Osteocyte (in vitro differentiated cells): ENCODE measurements around the gene GINS2. TPM values are rescaled to one million over a fixed set of nuclear protein-coding genes. Genes with fewer than 3 reads are reported as not detected.

ENCODE experiments used
- DNase-seq: peaks from one replicate; pipeline ENCODE4 v3.0.0; 2021; ENCODE audit warnings: mixed read lengths; ENCODE audit not compliant: unreplicated experiment; ENCODE audit errors: extremely low spot score
- H3K27ac Mint-ChIP-seq: one replicate; pipeline ENCODE4 v1.8.0; 2021; ENCODE audit warnings: mild to moderate bottlenecking, mixed read lengths; ENCODE audit not compliant: unreplicated experiment
- H3K27me3 Mint-ChIP-seq: one replicate; pipeline ENCODE4 v1.8.0; 2021; ENCODE audit warnings: mixed read lengths; ENCODE audit not compliant: unreplicated experiment
- H3K36me3 Mint-ChIP-seq: one replicate; pipeline ENCODE4 v1.8.0; 2021; ENCODE audit warnings: mixed read lengths; ENCODE audit not compliant: unreplicated experiment
- H3K4me1 Mint-ChIP-seq: one replicate; pipeline ENCODE4 v1.8.0; 2021; ENCODE audit warnings: mixed read lengths; ENCODE audit not compliant: unreplicated experiment
- H3K4me3 Mint-ChIP-seq: one replicate; pipeline ENCODE4 v1.8.0; 2021; ENCODE audit warnings: mild to moderate bottlenecking, moderate library complexity, mixed read lengths; ENCODE audit not compliant: unreplicated experiment
- H3K9me3 Mint-ChIP-seq: one replicate; pipeline ENCODE4 v1.8.0; 2021; ENCODE audit warnings: mixed read lengths; ENCODE audit not compliant: unreplicated experiment
- CTCF ChIP-seq: fragments of 200-600 bp; sonication (generic); IDR thresholded peaks from 2 replicates; pipeline ENCODE4 v1.5.0; 2021; ENCODE audit warnings: antibody characterized with exemption, mild to moderate bottlenecking, moderate library complexity
- total RNA-seq: library from RNA; stranded (reverse); gene quantifications from 2 replicates; pipeline ENCODE4 v1.2.1, GENCODE V29; 2021

GINS2 gene
- total RNA-seq, 1 donor from 2014 or later = 5.7 TPM

- Mint-ChIP-seq H3K27me3 (no peaks in the 10 kb centered on the region), H3K36me3 (peaks cover 3% of the 10 kb centered on the region), H3K27ac (no peak overlapping the region), H3K9me3 (no peaks in the 10 kb centered on the region), H3K4me3 (no peak overlapping the region), H3K4me1 (peaks cover 4% of the 10 kb centered on the region)
- no peak for TF ChIP-seq CTCF
- DNase-seq = no peak
Measured at GRCh38 chr16:85645021-85645589, 43.6 kb downstream of the GINS2 start.

GRCh38 chr16:85644093-85644712 is 44.6 kb downstream of the GINS2 start:
- Mint-ChIP-seq H3K4me1 (peaks cover 4% of the 10 kb centered on the region), H3K27ac (no peak overlapping the region)
- no peak for TF ChIP-seq CTCF

GRCh38 chr16:85643631-85644030 is 45.1 kb downstream of the GINS2 start:
- H3K4me1 Mint-ChIP-seq = no peaks in the 10 kb centered on the region
- no peaks in the 10 kb centered on the region for H3K9me3 Mint-ChIP-seq
- H3K4me3 Mint-ChIP-seq = no peak overlapping the region
- no peaks in the 10 kb centered on the region for H3K36me3 Mint-ChIP-seq
- H3K27me3 Mint-ChIP-seq = no peaks in the 10 kb centered on the region
- DNase-seq = no peak
- H3K27ac Mint-ChIP-seq = no peak overlapping the region
- TF ChIP-seq CTCF = no peak

More at GRCh38 chr16:85644093-85644712, 44.6 kb downstream of the GINS2 start:
- DNase-seq = no peak
- Mint-ChIP-seq H3K9me3 (no peaks in the 10 kb centered on the region), H3K27me3 (no peaks in the 10 kb centered on the region), H3K4me3 (no peak overlapping the region), H3K36me3 (peaks cover 3% of the 10 kb centered on the region)

- H3K4me1 Mint-ChIP-seq = no peaks in the 10 kb centered on the region
- H3K36me3 Mint-ChIP-seq = no peaks in the 10 kb centered on the region
- H3K4me3 Mint-ChIP-seq = no peak overlapping the region
- no peak for TF ChIP-seq CTCF
- DNase-seq = no peak
- no peak overlapping the region for H3K27ac Mint-ChIP-seq
- no peaks in the 10 kb centered on the region for H3K27me3 Mint-ChIP-seq
- no peaks in the 10 kb centered on the region for H3K9me3 Mint-ChIP-seq
Measured at GRCh38 chr16:85642762-85643358, 45.9 kb downstream of the GINS2 start.

GRCh38 chr16:85641776-85642176 is 47.0 kb downstream of the GINS2 start:
- DNase-seq = no peak
- Mint-ChIP-seq H3K27ac (no peak overlapping the region), H3K4me1 (no peaks in the 10 kb centered on the region), H3K27me3 (no peaks in the 10 kb centered on the region), H3K9me3 (no peaks in the 10 kb centered on the region), H3K36me3 (no peaks in the 10 kb centered on the region), H3K4me3 (no peak overlapping the region)
- TF ChIP-seq CTCF = no peak
